ENCODE measurements around the gene GJB5.
"Not testable (repeated sequence)": the region's sequence is repeated elsewhere in the genome, so short reads cannot be mapped to it uniquely, and the experiment has no call there.

GJB5 gene

GRCh38 chr1:34770891-34771504 lies 16.2 kb downstream of the GJB5 start:
- in situ Hi-C loops (cut with MboI; ENCODE audit: low sequenced_read_pairs, unreplicated experiment), result no loop called here
- DNase-seq (ENCODE audit: low spot score), result no peak
- TF ChIP-seq CTCF (IDR thresholded peaks at IDR 0.05; ENCODE audit: borderline replicate concordance, control extremely low read depth, extremely low read depth, insufficient read depth, missing control alignments), result no peak

DNA sequence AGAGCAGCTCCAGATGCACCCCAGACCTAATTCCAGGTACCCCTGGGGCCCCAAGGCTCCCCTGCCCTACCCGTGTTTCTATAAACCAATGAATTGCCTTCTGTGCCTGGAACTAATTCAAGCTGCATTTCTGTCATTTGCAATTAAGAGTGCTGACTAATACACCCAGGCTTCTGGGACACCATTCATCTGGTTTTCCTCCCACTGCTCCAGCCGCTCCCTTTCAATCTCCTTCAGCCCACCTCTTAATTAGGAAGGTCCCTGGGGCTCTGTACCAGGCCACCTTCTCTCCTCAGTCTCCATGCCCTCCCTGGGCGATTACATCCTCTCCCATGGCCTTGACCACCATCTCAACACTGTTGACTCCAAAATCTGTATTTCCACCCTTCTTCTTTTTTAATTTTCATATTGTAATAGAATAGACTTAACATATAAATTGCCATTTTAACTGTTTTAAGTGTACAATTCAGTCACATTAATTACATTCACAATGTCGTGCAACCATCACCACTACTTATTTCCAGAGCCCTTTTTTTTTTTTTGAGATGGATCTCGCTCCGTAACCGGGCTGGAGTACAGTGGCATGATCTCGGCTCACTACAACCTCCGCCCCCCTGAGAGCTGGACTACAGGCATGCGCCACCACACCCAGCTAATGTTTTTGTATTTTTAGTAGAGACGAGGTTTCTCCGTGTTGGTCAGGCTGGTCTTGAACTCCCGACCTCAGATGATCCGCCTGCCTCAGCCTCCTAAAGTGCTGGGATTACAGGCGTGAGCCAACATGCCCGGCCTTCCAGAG lies 16.9 kb downstream of the GJB5 start:
- no peak for TF ChIP-seq CTCF (IDR thresholded peaks at IDR 0.05; ENCODE audit: borderline replicate concordance, control extremely low read depth, extremely low read depth, insufficient read depth, missing control alignments)
- no peak for DNase-seq (ENCODE audit: low spot score)
- in situ Hi-C loops (cut with MboI; ENCODE audit: low sequenced_read_pairs, unreplicated experiment), result no loop called here

GRCh38 chr1:34773114-34773513 lies 18.3 kb downstream of the GJB5 start:
- DNase-seq (ENCODE audit: low spot score); in situ Hi-C loops (cut with MboI; ENCODE audit: low sequenced_read_pairs, unreplicated experiment): not testable (repeated sequence)

GRCh38 chr1:34774957-34775356 lies 20.1 kb downstream of the GJB5 start:
- no peak for TF ChIP-seq CTCF (IDR thresholded peaks at IDR 0.05; ENCODE audit: borderline replicate concordance, control extremely low read depth, extremely low read depth, insufficient read depth, missing control alignments)
- in situ Hi-C loops (cut with MboI; ENCODE audit: low sequenced_read_pairs, unreplicated experiment), result no loop called here
- no peak for DNase-seq (ENCODE audit: low spot score)

DNA sequence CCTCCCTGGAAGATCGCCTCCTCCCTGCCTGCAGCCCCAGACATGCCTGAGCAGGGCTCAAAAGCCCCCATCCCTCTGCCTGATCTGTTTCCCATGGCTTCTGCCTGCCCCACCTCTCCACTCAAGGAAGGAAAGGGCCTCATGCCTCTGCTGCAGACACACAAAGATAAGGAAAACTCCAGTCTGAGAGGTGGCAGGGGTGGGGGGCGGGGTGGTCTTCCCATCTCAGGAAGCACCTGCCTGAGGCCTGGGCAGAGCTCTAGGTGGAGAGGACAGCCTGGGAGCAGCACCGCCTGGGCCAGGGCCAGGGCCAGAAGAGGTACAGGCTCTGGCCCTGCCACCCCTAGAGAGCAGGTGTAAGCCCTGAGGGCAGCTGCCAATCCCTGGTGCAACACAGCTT lies 22.1 kb downstream of the GJB5 start:
- no peak for DNase-seq (ENCODE audit: low spot score)
- in situ Hi-C loops (cut with MboI; ENCODE audit: low sequenced_read_pairs, unreplicated experiment), result no loop called here
- no peak for TF ChIP-seq CTCF (IDR thresholded peaks at IDR 0.05; ENCODE audit: borderline replicate concordance, control extremely low read depth, extremely low read depth, insufficient read depth, missing control alignments)

DNA sequence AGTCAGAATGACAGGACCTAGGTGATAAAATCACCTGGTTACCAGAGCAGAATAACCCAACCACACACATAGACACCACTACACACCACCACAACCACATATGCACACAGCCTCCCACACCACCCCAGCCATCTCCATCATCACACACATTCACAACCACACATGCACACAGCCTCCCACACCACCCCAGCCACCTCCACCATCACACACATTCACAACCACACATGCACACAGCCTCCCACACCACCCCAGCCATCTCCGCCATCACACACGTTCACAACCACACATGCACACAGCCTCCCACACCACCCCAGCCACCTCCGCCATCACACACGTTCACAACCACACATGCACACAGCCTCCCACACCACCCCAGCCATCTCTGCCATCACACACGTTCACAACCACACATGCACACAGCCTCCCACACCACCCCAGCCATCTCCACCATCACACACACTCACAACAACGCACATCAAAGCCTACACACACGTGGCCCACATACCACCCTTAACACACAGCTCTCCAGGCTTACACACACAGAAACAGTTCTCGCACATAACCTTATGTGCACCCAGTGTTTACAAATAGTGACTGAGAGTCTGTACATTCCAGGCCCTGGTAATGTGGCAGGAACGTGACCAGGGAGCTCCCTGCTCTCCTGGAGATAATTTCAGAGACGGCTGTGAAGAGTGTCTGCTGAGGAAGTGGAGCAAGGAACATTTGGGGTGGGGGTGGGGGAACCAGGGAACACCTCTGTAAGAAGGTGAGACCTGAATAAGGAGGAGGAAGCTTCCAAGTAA lies 22.9 kb downstream of the GJB5 start:
- no peak for DNase-seq (ENCODE audit: low spot score)
- TF ChIP-seq CTCF (IDR thresholded peaks at IDR 0.05; ENCODE audit: borderline replicate concordance, control extremely low read depth, extremely low read depth, insufficient read depth, missing control alignments), result no peak
- in situ Hi-C loops (cut with MboI; ENCODE audit: low sequenced_read_pairs, unreplicated experiment), result no loop called here

- in situ Hi-C loops (cut with MboI; ENCODE audit: low sequenced_read_pairs, unreplicated experiment), result no loop called here
- TF ChIP-seq CTCF (IDR thresholded peaks at IDR 0.05; ENCODE audit: borderline replicate concordance, control extremely low read depth, extremely low read depth, insufficient read depth, missing control alignments), result no peak
- no peak for DNase-seq (ENCODE audit: low spot score)
Measured at GRCh38 chr1:34778381-34778780, 23.5 kb downstream of the GJB5 start.
